ENCODE data around the gene SETD2. TPM values are rescaled to one million over a fixed set of nuclear protein-coding genes. Genes with fewer than 3 reads are reported as not detected.
"Not testable (repeated sequence)": the region's sequence is repeated elsewhere in the genome, so short reads cannot be mapped to it uniquely, and the experiment has no call there.

SETD2 gene, protein sequence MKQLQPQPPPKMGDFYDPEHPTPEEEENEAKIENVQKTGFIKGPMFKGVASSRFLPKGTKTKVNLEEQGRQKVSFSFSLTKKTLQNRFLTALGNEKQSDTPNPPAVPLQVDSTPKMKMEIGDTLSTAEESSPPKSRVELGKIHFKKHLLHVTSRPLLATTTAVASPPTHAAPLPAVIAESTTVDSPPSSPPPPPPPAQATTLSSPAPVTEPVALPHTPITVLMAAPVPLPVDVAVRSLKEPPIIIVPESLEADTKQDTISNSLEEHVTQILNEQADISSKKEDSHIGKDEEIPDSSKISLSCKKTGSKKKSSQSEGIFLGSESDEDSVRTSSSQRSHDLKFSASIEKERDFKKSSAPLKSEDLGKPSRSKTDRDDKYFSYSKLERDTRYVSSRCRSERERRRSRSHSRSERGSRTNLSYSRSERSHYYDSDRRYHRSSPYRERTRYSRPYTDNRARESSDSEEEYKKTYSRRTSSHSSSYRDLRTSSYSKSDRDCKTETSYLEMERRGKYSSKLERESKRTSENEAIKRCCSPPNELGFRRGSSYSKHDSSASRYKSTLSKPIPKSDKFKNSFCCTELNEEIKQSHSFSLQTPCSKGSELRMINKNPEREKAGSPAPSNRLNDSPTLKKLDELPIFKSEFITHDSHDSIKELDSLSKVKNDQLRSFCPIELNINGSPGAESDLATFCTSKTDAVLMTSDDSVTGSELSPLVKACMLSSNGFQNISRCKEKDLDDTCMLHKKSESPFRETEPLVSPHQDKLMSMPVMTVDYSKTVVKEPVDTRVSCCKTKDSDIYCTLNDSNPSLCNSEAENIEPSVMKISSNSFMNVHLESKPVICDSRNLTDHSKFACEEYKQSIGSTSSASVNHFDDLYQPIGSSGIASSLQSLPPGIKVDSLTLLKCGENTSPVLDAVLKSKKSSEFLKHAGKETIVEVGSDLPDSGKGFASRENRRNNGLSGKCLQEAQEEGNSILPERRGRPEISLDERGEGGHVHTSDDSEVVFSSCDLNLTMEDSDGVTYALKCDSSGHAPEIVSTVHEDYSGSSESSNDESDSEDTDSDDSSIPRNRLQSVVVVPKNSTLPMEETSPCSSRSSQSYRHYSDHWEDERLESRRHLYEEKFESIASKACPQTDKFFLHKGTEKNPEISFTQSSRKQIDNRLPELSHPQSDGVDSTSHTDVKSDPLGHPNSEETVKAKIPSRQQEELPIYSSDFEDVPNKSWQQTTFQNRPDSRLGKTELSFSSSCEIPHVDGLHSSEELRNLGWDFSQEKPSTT (N-terminal part only)
- 74.0 TPM for total RNA-seq

DNA sequence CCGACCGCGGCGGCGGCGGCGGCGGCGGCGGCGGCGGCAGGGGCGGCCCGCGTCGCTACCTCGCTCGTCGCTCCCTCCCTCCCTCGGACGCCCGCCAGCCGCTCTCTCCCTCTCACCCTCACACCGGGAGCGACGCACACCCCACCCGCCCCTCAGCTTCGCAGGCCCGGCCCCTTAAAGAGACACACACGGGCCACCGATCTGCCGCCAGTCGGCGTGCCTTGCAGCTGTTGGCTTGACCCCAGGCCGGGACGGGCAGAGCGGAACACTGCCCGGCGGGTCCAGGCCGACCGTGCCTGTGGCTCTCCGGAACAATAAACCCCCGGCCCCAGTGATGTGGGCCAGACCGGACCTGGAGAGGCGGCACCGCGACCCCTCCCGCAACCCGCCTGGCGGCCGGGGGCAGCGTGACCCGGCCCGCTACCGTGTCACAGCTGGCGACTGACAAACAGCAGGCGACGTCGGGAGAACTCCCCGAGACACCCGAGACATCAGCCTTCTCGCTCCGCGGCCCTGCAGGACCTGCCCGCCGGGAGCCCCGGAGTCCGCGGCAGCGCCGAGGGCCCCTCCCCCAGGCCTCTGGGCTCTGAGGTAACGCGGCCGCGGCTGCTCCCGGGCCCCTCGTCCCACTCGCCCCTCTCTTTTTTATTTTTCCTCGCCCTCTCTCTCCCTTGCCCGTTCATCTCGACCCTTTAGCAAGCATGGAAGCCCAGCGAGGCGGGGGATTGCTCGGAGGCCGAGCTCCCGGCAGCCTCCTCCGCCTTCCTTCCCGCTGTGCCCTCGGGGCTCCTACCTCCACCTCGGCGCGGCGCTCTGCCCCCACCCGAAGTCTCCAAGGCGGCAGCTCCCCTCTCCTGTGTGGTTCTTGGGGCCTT, at the start of gene SETD2:
Gene SETD2 (minus strand): TSS at position 107 of the 875 bp plus-strand sequence. CDS start 189 bp downstream, outside the sequence.
- peak; percentile 97 for DNase-seq

DNA sequence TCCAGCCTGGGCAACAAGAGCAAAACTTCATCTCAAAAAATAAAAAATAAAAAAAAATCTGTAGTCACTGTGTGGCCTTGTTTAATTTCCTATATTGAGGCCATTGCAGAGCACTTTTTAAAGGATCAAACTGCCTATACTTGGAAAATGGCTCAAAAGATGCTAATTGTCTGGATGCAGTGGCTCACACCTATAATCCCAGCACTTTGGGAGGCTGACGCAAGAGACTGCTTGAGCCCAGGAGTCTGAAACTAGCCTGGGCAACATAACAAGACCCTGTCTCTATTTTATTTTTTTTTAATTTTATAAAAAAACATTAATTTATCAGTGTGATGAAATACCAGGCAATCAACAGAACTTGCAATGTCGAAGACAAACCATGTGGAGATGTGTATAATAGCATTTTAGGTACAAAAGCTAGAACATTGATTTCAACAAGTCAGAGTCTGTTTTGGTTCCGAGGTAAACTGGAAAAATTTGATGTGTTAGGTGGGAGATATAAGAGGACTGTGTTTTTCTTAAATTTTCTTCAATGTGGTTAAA, 47.0 kb upstream of the SETD2 start:
- DNase-seq = no peak

DNA sequence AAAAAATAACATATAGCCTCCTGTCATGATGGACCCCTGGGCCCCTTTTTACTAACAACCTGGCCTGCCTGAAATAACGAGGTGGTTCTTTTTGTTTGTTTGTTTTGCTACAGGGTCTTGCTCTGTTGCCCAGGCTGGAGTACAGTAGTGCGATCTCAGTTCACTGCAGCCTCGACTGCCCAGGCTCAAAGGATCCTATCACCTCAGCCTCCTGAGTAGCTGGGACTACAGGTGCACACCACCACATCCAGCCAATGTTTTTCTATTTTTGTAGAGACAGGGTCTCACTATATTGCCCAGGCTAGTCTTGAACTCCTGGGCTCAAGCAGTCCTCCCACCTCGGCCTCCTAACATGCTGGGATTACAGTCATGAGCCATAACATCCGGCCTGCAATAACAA, 42.1 kb upstream of the SETD2 start:
- not testable (repeated sequence) for DNase-seq

DNA sequence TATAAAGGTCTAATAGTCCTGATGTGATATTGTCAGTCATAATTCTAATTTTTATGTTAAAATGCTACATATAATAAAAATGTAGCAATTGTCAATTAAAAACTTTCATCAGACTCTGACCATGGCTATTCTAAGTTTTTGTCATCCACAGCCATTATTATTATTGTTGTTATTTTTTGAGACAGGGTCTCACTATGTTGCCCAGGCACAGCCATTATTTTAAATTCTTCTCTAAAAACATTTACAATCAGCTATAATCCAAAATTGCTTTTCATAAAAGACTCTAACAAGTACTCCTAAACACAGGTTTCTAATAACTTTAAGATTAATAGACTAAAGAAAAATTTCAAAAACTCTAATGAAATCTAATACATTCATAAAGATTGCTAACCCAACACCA, 41.0 kb upstream of the SETD2 start:
- DNase-seq = no peak

DNA sequence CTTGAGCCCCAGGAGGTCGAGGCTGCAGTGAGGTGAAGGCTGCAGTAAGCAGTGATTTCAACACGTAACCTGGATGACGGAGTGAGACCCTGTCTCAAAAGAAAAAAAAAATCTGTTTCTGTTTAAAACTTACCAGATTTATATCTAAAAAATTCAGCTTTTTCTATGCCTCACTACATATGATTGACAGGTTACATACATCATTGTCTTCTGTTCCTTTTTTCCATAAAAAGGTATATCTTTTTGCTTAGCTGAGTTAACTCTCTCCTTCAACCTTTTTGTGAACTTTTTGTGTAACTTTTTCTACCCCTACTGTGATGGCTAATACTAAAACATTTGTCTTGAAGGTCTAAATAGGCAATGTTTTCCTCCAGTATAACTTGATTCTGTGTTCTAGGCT, 38.6 kb upstream of the SETD2 start:
- DNase-seq = no peak

DNA sequence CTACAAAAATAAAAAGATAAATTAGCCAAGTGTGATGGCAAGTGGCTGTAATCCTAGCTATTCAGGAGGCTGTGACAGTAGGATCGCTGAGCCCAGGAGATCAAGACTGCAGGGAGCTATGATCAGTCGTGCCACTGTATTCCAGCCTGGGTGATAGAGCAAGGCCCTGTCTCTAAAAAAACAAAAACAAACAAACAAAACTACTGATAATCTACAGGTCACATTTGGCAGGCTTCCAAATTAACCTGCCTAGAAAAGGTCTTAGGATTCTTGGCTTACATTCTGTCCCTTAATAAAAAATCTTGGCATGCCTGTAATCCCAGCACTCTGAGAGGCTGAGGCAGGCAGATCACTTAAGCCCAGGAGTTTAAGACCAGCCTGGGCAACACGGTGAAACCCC, 33.4 kb upstream of the SETD2 start:
- DNase-seq = no peak

DNA sequence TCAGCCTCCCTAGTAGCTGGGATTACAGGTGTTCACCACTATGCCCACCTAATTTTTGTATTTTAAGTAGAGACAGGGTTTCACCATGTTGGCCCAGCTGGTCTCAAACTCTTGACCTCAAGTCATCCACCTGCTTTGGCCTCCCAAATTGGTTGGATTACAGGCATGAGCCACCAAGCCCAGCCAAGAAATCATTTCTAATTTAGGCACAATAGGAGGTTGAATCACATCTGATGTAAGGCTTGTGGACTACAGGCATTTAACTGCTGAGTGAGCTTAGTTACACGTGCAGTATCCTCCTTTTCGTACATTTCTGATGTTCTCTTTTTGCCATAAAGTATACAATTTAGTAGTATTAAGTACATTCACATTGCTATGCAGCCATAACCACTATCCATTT, 31.1 kb upstream of the SETD2 start:
- no peak for DNase-seq

DNA sequence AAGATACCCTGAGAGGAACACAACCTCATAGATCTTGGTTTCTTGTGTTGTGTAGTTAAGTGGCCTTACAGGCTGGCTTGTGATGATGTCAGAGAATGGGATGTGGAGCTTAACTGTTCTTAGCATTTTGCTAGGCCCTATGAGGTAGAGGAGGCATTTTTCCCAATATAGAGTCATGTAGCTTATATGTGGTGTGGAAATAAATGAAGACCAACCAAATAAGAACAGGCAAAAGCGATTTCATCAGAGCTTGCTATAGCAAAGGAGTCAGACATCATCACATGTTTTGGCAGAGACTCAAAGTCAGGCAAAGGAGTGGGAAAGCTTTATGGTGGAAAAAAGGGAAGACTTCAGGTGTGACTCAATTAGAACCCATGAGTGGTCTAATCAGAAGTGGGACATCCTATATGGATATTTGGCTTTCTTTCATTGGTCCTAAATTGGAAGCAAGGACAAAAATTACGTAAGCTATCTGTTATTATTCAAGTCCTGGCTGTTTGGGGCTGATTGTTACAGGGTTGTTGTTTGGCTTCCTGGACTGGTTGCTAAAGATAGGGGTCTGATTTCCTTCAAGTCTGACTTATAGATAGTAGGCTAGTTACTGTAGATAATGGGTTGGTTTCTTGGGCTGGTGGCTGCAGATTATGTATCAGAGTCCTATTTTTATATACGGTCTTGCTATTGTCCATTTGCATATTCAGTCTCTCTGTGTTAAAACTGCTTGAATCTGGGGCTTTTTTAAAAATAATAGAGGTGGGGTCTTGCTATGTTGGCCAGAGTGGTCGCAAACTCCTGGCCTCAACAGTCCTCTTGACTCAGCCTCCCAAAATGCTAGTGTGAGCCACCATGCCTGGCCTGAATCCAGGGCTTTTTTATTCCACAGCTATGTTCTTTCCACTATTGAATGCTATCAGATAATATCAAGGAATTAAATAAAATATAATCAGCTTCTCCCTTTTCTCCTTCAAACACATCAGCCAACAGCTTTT, 30.3 kb upstream of the SETD2 start:
- DNase-seq = no peak

DNA sequence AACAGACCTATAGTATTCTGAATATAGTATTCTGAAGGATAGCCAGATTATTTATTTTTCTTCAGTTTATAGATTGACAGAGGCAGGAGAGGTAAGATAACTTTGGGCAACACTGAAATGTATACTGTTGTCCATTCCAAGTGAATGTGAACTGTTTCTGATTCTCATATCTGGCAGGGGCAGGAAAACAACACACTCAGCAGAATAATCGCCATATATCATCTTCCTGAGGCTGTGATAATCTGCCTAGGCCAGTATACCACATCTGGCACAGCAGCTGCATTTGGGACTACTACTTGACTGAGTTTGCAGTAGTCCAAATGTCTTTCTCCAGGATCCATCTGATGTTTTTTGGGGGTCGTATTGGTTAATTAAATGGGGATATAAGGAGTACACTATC, 22.4 kb upstream of the SETD2 start:
- DNase-seq = no peak

DNA sequence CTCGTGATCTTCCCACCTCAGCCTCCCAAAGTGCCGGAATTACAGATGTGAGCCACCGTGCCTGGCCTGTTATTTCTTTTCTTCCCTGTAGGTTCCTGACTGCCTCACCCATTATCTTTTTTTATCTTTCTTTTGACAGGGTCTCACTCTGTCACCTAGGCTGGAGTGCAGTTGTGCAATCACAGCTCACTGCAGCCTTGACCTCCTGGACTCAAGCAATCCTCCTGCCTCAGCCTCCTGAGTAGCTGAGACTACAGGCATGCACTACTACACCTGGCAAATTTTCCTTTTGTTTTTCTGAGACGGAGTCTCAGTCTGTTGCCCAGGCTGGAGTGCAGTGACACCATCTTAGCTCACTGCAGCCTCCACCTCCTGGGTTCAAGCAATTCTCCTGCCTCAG, 17.8 kb upstream of the SETD2 start:
- DNase-seq = not testable (repeated sequence)

DNA sequence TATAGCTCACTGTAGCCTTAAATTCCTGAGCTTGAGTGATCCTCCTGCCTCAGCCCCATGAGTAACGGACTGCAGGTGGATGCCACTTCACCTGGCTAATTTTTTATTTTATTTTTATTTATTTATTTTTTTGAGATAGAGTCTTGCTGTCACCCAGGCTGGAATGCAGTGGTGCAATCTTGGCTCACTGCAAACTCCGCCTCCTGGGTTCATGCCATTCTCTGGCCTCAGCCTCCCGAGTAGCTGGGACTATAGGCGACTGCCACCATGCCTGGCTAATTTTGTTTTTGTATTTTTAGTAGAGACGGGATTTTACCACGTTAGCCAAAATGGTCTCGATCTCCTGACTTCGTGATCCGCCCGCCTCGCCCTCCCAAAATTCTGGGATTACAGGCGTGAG, 16.1 kb upstream of the SETD2 start:
- DNase-seq = not testable (repeated sequence)

DNA sequence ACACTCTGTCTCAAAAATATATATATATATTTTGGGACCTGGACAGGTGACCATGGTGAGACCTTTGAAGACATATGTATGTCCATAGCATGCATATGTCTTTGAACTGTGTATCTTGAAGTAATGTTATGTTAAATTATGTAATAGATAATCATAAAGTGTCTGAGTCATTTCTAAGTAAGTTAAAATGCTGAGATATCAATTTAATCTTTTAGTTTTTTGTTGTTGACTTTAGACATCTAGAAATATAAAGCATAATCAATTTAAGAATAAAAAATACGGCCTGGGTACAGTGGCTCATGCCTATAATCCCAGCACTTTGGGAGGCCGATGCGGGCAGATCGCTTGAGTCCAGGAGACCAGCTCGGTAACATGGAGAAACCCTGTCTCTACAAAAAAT, 12.7 kb upstream of the SETD2 start:
- no peak for DNase-seq

DNA sequence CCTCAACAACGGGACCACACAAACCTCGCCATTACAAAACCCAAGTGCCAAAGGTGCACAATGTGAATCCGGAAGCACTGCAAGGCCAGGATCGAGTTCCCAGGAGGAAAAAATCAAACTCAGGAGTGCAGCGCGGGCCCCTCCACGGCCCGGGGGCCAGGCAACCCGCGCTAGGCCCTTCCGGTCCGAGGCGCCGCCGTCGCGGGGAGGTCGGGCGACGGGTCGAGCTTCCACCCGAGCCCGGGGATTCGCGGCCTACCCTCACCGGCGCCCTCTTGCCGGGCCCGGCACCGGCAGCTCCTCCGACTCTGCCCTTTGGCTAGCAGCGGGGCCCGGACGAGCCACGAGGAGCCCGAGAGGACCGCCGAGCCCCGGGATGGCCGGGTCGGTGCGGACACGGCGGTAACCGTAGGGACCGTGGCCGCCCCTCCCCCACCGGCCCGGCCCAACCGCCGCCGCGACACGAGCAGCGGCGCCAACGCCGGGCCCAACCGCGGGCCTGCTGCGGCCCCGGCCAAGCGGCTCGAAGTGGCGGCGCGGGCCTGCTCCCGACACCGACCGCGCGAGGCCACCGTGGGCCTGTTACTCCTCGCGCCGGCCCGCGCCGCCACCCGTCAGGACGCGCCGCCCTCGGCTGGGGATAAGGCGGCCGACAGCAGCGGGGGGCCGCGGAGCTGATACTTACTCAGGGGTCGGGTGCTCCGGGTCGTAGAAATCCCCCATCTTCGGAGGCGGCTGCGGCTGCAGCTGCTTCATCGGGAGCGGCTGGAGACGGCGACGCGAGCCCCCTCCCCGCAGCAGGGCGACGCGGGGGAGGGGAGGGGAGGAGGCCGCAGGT, 525 bp downstream of the SETD2 start:
- DNase-seq = peak; percentile 55

DNA sequence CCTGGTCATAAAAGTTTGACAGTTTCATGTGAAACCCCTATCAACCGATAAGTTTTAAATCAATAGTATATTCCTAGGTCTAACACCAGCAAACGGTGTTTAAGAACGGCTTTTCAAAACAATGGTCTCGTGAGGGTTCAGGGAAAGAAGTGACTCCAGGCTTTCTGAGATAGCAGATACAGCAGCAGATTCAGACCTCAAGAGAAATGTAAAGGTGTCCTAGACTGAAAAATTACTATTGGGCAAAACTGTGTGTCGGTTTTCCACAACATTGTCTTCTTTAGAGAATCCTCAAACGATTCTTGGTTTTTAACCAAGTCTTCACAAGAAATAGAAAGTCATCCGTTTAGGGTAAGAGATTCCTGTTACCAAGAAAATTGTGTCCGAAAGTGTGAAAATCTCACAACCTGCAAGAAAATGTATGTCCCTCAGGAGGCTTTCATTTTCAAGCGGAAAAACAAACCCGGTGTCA, 1.2 kb downstream of the SETD2 start:
- DNase-seq = peak; percentile 13

DNA sequence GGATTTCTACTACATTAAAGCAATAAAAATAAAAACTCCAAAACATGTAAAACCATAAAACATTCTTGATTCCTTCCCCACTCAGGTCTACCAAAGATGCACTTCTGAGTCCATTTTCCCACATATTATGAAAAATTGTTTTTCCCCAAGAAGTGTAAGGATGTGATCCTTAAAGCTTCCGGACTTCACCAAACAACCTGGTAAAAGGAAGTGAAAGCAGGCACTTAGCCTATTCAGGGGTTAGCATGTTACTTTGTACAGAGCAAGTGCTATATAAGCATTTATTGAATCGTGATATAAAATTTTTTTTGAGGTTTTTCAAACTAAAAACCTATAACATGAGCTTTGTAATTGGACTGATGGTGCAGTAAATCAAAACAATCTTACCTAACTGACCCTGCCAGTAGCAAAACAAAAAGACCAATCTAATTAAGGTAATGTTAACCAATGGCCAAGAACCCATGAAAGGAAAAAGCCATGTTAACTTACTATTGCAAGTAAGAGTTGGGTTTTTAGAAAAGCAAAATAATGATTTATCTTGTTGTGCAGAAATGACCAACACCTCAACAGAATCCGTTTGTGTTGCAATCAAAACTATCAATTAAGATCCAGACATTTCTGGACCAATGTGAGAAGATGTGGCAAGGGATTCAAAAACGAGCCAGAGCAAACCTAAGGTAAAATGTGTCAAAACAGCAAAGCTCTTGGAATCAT, 1.8 kb downstream of the SETD2 start:
- peak; percentile 8 for DNase-seq

DNA sequence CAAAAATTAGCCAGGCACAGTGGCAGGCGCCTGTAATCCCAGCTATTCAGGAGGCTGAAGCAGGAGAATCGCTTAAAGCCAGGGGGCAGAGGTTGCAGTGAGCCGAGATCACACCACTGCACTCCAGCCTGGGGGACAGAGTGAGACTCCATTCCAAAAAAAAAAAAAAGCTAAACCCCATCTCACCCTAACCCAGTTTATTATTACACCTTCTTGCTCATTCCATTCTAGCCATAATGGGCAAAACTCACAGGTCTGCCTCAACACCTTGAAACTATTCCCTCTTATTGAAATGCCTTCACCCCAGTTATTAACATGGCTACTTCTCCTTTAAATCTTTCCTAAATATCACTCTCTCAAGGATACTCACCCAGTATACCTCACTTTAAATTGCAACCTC, 4.1 kb downstream of the SETD2 start:
- no peak for DNase-seq

DNA sequence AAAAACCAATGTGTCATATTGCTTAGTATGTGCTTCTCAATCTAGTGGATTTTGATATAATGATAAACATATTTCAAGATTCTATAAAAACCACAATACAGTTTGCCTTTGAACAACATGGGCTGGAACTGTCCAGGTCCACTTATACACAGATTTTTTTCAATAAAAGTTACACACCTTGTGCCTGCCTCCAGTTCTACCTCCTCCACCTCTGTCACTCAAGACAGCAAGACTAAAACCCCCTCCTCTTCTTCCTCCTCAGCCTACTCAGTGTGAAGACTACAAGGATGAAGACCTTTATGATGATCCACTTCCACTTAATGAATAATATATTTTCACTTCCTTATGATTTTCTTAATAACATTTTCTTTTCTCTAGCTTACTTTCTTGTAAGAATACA, 5.7 kb downstream of the SETD2 start:
- no peak for DNase-seq

DNA sequence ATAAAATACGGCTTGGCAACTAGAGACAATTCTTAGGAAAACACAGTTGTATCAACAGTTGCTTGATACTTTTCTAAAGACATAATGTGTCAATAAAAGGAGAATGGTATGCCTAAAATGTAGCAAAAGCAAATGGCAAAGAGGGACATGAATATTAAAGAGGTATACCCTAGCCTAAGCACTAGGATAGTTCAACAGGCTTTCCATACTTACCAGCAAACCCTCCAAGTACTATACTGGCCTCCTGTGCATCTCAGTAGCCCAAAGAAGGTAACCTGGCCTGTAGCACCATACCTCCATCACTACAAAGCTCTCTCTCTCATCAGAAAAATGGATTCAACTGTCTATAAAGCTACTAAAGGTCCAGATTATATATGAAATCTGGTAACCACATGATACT, 7.5 kb downstream of the SETD2 start:
- DNase-seq = no peak

Measured in tongue (tissue), 2 donors.